ENCODE data around the gene GARIN3.

GARIN3 gene

DNA sequence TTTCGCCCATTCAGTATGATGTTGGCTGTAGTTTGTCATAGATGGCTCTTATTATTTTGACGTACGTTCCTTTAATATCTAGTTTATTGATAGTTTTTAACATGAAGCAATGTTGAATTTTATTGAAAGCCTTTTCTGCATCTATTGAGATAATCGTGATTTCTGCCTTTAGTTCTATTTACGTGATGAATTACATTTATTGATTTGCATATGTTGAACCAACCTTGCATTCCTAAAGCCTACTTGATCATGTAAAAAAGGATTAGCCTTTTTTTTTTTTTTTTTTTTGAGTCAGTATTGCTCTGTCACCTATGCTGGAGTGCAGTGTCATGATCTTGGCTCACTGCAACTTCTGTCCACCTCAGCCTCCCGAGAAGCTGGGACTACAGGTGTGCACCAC is 39.6 kb upstream of the GARIN3 start:
- no peak for DNase-seq (ENCODE audit: low read depth)
- TF ChIP-seq, protein P1, sequence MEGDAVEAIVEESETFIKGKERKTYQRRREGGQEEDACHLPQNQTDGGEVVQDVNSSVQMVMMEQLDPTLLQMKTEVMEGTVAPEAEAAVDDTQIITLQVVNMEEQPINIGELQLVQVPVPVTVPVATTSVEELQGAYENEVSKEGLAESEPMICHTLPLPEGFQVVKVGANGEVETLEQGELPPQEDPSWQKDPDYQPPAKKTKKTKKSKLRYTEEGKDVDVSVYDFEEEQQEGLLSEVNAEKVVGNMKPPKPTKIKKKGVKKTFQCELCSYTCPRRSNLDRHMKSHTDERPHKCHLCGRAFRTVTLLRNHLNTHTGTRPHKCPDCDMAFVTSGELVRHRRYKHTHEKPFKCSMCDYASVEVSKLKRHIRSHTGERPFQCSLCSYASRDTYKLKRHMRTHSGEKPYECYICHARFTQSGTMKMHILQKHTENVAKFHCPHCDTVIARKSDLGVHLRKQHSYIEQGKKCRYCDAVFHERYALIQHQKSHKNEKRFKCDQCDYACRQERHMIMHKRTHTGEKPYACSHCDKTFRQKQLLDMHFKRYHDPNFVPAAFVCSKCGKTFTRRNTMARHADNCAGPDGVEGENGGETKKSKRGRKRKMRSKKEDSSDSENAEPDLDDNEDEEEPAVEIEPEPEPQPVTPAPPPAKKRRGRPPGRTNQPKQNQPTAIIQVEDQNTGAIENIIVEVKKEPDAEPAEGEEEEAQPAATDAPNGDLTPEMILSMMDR (conservative IDR thresholded peaks at IDR 0.05; ENCODE audit: low read length): no peak

DNA sequence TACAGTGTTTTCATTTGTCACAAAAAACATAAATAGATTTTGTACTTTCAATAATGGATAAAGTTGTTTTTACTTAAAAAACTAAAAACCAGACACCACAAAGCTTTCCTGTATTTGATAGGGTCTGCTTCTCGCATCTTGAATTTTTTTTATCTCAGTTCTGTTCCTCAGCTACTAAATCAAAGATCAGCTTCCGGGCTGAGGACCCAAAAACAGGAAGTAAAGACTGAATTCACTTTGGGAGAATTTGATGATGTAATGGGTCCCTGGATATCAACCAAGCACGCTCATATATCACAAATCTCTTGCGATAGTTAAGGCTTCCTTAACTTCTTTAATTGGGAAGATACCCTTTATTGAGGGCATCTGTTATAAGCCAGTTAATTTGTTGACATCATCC is 38.7 kb upstream of the GARIN3 start:
- TF ChIP-seq, protein P1 (conservative IDR thresholded peaks at IDR 0.05; ENCODE audit: low read length): no peak
- no peak for DNase-seq (ENCODE audit: low read depth)
- no peak overlapping the region for H3K4me3 ChIP-seq (ENCODE audit: low read length)

More for the DNA sequence above, 39.6 kb upstream of the GARIN3 start:
- no peak overlapping the region for H3K4me3 ChIP-seq (ENCODE audit: low read length)

DNA sequence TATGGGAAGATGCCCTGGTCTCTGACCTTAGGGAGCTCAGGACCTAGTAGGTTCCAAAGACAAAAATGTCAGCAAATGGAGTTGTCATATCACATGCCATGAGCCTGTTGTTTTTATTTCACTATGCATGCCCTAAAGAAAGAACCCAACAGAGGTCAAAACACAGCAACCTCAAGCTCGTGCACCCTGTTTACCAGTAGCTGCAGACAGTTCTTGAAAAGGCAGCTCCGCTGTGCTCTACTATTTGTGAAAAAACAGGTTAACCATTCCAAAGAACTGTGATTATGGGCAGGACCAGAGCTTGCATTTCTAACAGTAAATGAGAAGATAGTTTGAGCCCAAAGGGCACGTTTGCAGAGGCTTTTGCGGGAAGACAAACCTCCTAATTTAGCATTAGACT is 37.4 kb upstream of the GARIN3 start:
- no peak for DNase-seq (ENCODE audit: low read depth)
- H3K4me3 ChIP-seq (ENCODE audit: low read length): no peak overlapping the region
- TF ChIP-seq, protein P1 (conservative IDR thresholded peaks at IDR 0.05; ENCODE audit: low read length): no peak

DNA sequence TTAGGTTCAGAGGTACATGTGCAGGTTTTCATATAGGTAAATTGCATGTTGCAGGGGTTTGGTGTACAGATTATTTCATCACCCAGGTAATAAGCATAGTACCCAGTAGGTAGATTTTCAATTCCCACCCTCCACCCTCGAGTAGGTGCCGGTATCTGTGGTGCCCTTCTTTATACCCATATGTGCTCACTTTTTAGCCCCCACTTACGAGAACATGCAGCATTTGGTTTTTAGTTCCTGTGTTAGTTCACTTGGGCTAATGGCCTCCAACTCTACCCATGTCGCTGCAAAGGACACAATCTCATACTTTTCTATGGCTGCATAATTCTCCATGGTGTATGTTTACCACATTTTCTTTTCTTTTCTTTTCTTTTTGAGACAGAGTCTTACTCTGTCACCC is 35.8 kb upstream of the GARIN3 start:
- DNase-seq (ENCODE audit: low read depth): no peak
- TF ChIP-seq, protein P1 (conservative IDR thresholded peaks at IDR 0.05; ENCODE audit: low read length): no peak
- no peak overlapping the region for H3K4me3 ChIP-seq (ENCODE audit: low read length)

DNA sequence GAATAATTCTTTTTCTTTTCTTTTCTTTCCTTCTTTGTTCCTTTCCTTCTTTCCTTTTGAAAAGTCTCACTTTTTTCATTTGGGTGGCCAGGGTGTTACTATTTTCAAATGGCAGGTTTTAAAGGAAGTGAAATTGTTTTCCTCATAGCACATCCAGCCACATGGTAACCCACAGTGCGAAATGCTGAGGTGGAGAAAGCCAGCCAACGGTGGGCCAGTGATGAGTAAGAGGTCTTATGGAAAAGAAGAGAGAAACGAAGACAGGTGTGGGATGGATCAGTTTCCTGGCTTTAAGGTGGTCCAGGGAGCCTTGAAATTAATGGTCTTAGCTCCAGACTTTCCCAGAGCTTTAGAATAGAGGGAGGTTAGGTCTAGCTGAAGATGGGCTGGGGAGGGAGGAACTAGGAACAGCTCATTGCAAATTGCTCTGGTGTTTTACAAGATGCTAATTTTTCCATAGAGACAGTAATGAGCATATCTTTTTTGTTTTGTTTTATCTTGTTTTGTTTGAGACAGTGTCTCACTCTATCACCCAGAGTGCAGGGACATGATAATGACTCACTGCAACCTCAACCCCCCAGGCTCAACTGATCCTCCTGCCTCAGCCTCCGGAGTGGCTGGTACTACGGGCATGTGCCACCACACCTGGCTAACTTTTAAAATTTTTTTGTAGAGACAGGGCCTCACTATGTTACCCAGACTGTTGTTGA is 32.4 kb upstream of the GARIN3 start:
- DNase-seq (ENCODE audit: low read depth): no peak
- TF ChIP-seq, protein P1 (conservative IDR thresholded peaks at IDR 0.05; ENCODE audit: low read length): no peak
- H3K4me3 ChIP-seq (ENCODE audit: low read length): no peak overlapping the region

DNA sequence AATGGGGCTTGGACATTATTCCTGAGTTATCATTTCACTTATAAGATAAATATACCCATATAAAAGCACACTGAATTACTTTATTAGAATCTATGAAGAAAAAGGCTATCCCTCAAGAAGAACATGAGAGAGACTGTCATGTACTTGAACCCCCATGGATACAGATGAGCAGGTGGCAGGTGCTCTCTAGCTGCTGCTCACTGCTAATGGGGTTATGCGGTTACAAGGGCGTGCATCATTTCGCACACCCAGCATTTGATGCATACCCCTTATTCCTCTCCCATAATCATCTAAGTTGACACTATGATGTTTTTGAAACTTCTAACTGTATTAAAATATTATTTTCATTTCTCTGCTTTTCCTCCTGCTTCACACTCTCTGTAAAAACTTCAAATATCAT is 31.0 kb upstream of the GARIN3 start:
- TF ChIP-seq, protein P1 (conservative IDR thresholded peaks at IDR 0.05; ENCODE audit: low read length): no peak
- no peak for DNase-seq (ENCODE audit: low read depth)
- H3K4me3 ChIP-seq (ENCODE audit: low read length): no peak overlapping the region

DNA sequence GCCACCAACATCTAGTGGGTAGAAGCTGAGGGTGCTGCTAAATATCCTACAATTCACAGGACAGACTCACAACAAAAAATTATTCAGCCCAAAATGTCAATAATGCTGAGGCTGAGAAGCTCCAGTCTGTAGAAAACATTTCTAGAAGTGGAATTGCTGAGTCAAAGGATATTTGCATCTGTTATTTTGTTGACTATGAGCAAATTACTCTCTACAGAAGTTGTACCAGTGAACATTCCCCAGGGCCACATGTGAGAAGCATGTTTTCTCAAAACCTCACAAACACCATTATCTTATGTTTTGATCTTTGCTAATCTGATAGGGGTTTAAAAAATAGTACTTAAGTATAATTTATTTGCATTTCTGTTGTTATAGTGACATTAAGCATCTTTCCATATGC is 30.0 kb upstream of the GARIN3 start:
- H3K4me3 ChIP-seq (ENCODE audit: low read length): no peak overlapping the region
- DNase-seq (ENCODE audit: low read depth): no peak

More for the DNA sequence above, 30.0 kb upstream of the GARIN3 start:
- TF ChIP-seq, protein P1 (conservative IDR thresholded peaks at IDR 0.05; ENCODE audit: low read length): no peak
